ENCODE results near the gene TRPM7.

The TRPM7 gene

GRCh38 chr15:50513001-50513400 lies 173.6 kb downstream of the TRPM7 start:
- no peak for DNase-seq
- Mint-ChIP-seq H3K27ac (no peak overlapping the region), H3K4me3 (no peak overlapping the region), H3K27me3 (no peaks in the 10 kb centered on the region), H3K9me3 (no peaks in the 10 kb centered on the region), H3K36me3 (no peaks in the 10 kb centered on the region), H3K4me1 (no peaks in the 10 kb centered on the region)
- CTCF ChIA-PET: no interaction called here
